Vagina (tissue), 2 donors: ENCODE data around the gene NIPA2.

Experiments used
- CTCF ChIP-seq, 3 experiments: fragments of 450-650 bp in 2 of 3; fragments of 200-600 bp in 1 of 3; sonication (generic) in 1 of 3; IDR thresholded peaks; one replicate each; pipeline ENCODE4 v1.5.1; 2017 to 2019; ENCODE audit warnings: antibody characterized with exemption in 3 of 3, mild to moderate bottlenecking in 2 of 3, moderate library complexity in 2 of 3
- POLR2A ChIP-seq, 2 donors: fragments of 450-650 bp; IDR thresholded peaks; one replicate each; pipeline ENCODE4 v1.6.1; 2017; ENCODE audit warnings: antibody characterized with exemption in 2 of 2, mild to moderate bottlenecking in 2 of 2, moderate library complexity in 2 of 2
- POLR2AphosphoS5 ChIP-seq, 2 donors: sonication (generic); formaldehyde crosslinking; IDR thresholded peaks; one replicate each; pipeline ENCODE4 v1.9.0; 2017; ENCODE audit warnings: antibody characterized with exemption in 2 of 2, mild to moderate bottlenecking in 2 of 2, low read depth in 1 of 2; ENCODE audit not compliant: insufficient read depth in 1 of 2

DNA sequence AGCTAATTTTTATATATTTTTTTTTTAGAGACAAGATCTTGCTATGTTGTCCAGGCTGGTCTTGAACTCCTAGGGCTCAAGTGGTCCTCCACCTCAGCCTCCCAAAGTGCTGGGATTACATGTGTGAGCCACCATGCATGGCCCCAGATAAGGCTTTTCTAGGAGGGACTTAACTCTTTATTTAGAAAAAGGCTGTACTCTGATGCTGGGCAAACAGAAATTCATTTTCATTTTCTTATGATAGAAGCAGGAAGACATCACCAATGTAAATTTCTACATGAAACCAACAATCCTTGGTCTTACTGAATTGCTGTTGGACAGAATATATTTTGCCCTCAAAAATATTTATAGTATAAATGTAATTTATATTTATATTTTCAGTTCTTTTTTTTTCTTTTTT lies 42.4 kb upstream of the NIPA2 start:
- TF ChIP-seq CTCF (IDR thresholded peaks at IDR 0.05) (no peak), POLR2AphosphoS5 (IDR thresholded peaks at IDR 0.05; ENCODE audit: insufficient read depth in 1 of 2, low read depth in 1 of 2) (no peak), POLR2A (IDR thresholded peaks at IDR 0.05) (no peak)
